Activated T-cell treated with anti-CD3 and anti-CD28 coated beads for 1 hour (primary cell): ENCODE results near the gene RAVER2.
"Not testable (repeated sequence)": the region's sequence is repeated elsewhere in the genome, so short reads cannot be mapped to it uniquely, and the experiment has no call there.

ENCODE experiments used
- DNase-seq: peaks from one replicate; pipeline ENCODE4 v3.0.0-alpha.2; 2020; ENCODE audit warnings: low read depth

RAVER2 gene

DNA sequence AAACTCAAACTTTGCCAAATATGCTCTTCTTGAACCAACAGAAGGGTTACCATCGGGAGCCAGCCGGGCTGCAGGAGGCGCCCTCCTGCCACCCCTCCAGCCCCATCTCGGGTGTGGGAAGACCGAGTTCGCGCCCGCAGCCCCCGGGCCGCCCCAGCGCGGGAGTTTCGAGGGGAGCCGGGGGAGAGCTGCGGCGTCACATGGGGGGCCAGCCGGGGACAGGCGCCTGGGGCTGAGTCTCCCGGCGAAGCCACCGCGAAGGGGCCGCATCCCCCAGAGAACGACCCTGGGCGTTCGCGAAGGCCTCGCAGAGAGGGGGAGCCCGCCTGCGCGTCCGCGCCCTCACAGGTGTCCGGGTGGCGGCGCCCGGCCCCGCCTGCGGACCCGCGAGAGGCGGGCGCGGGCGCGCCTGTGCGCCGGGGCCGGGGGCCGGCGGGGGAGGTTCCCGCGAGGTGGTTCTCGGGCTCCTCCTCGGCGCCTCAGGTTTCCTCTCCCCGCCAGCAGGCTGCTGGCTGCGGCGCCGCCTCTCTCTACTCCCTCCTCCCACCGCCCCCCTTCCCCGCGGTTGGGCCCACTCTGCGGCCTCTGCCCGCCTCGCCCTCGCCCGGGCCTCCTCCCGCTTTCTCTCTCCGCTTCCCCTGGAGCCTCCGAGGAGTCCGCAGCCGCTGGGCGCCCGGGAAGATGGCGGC, at the start of gene RAVER2:
RAVER2 (plus strand) TSS at position 584 of the 689 bp plus-strand sequence; CDS start at position 682, 98 bp downstream.
- DNase-seq: peak; percentile 29

DNA sequence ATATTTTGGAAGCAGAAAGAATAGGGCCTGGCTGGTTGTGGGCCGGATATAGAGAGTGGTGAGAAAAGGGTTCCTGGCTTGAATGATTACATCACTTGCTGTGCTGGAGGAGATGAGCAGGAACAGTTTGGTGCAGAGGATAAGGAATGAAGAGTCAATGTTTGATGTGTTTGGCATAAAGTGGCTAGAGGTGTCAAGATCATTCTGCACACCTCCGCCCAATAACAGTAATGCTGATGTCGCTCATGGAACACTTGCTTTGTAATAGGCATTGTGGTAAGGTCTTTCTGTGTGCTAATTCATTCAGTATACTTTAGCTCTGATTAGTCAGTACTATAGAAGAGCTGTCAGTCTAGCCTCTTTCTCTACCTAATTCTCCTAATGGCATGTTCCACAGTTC, 48.0 kb upstream of the RAVER2 start:
- DNase-seq: no peak

DNA sequence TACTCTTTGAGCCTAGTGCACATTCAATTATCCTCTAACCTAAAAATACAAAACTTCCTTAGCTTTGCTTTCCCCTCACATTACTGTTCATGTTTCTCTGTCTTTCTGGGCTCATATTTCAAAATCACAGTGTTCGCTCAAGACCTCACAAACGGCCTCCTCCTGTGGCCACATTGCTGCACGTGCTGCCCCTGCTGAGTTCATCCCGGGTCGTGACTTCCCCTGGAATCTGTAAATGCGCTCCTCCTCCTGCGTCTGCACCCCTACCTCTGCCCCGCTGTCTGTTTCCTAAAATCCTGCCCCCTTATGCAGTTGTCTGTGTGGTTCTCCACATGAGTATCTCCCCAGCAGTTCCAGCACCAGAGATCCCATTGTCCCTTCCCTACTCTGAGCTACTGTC, 45.5 kb upstream of the RAVER2 start:
- DNase-seq: no peak

- DNase-seq: no peak
Measured at GRCh38 chr1:64701071-64701470, 43.8 kb upstream of the RAVER2 start.

GRCh38 chr1:64701886-64702285, 43.0 kb upstream of the RAVER2 start:
- DNase-seq: no peak

DNA sequence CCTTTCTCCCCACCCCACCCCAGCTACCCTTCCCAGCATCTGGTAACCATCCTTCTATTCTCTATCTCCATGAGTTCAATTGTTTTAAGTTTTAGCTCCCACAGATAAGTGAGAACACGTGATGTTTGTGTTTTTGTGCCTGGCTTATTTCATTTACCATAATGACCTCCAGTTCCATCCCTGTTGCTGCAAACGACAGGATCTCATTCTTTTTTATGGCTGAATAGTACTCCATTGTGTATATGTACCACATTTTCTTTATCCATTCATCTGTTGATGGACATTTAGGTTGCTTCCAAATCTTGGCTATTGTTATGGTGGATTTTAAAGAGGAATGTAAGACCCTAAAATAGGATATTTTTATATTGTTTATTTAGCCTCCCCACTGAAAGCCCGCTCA, 42.2 kb upstream of the RAVER2 start:
- DNase-seq: not testable (repeated sequence)

DNA sequence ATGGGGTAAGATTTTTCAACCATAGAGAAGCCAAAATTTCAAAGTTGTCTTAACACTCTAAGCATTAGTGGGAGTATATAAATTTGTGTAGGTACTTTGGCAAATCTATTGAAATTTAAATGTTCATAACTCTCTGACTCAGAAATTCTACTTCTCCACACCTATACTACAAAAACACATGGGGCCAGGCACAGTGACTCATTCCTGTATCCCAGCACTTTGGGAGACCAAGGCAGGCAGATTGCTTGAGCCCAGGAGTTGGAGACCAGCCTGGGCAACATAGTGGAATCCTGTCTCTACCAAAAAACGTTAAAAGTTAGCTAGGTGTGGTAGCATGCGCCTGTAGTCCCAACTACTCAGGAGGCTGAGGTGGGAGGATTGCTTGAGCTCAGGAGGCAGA, 41.3 kb upstream of the RAVER2 start:
- no peak for DNase-seq

DNA sequence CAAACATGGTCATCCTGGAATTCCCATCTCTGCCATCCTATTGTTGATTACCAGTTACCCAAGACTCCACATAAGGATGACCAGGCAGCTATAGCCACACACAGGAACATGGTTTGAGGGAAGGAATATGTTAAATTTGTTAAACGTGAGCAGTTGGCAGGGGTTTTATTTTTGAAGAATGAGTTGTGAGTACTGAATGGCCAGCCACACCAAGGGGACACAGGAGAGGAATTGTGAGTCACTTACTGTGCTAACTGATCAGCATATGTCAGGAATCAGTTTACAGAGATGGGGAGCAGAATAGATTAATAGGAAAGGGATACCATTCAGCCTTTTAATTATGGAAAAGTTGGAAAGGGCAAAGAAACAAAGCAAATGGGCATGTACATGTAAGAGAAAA, 39.3 kb upstream of the RAVER2 start:
- no peak for DNase-seq

- no peak for DNase-seq
Measured at GRCh38 chr1:64711266-64711665, 33.6 kb upstream of the RAVER2 start.

GRCh38 chr1:64712049-64712448, 32.8 kb upstream of the RAVER2 start:
- DNase-seq: no peak

DNA sequence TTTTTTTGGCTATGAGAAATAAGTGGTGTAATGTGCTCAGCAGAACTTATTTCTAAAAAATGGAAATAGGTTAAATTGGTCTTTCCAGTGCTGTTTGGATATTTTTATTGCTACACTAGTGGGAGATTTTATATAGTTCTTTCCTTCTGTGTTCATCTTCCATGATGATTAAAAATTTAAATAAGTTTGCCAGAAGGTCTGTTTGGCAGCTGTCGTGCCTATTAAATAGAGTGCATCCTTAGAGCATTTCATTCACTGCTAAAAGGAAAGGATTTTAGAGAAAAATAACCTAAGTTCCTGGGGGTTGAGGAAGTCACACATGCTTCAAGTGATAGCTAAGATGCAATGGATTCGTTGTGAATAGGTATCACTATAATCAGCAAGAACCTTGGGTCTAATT, 29.7 kb upstream of the RAVER2 start:
- DNase-seq: no peak

GRCh38 chr1:64721135-64721534, 23.7 kb upstream of the RAVER2 start:
- no peak for DNase-seq

GRCh38 chr1:64721576-64722145, 23.2 kb upstream of the RAVER2 start:
- DNase-seq: no peak

DNA sequence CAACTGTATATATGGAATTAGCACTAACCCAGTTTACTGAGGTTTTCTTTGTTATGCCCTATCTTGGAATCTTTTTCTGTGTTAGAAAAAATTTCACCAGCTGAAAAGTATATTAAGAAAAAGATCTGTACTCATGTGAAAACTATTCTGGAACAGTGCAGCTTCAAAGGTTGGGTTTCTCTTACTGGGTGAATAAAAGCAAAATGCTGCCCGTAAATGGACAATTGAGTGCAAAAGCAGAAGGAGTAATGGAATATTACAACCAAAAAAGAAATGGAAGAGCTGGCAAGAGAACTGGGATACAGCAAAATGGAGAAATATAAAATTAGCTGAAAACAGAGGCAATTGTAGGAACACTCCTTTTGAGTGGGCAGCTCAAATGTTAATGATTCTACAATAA, 17.0 kb upstream of the RAVER2 start:
- no peak for DNase-seq

GRCh38 chr1:64733581-64734286, 11.1 kb upstream of the RAVER2 start:
- no peak for DNase-seq

DNA sequence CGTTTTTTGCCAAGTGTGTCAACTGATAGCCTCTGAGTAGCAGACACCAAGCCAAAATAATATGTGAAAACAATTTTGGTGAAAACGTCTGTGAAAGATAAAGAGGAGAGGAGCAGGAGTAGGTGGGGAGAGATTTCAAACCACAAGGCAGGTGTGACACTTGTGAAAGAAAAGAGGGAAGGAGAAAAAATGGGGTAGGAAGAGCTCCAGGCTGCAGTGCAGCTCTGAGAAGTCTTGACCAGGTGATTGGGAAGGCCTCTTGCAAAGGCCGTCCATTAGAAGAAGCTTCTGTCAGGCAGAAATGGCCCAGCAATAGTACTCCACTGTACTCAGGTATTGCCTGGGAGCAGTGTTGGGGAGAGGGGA, 10.6 kb upstream of the RAVER2 start:
- no peak for DNase-seq

DNA sequence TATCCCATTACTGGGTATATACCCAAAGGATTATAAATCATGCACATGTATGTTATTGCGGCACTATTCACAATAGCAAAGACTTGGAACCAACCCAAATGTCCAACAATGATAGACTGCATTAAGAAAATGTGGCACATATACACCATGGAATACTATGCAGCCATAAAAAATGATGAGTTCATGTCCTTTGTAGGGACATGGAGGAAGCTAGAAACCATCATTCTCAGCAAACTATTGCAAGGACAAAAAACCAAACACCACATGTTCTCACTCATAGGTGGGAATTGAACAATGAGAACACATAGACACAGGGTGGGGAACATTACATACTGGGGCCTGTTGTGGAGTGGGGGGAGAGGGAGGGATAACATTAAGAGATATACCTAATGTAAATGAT, 4.2 kb upstream of the RAVER2 start:
- DNase-seq: not testable (repeated sequence)

- no peak for DNase-seq
Measured at GRCh38 chr1:64743954-64744491, 852 bp upstream of the RAVER2 start.

GRCh38 chr1:64745181-64745985, 508 bp downstream of the RAVER2 start:
- DNase-seq: no peak

DNA sequence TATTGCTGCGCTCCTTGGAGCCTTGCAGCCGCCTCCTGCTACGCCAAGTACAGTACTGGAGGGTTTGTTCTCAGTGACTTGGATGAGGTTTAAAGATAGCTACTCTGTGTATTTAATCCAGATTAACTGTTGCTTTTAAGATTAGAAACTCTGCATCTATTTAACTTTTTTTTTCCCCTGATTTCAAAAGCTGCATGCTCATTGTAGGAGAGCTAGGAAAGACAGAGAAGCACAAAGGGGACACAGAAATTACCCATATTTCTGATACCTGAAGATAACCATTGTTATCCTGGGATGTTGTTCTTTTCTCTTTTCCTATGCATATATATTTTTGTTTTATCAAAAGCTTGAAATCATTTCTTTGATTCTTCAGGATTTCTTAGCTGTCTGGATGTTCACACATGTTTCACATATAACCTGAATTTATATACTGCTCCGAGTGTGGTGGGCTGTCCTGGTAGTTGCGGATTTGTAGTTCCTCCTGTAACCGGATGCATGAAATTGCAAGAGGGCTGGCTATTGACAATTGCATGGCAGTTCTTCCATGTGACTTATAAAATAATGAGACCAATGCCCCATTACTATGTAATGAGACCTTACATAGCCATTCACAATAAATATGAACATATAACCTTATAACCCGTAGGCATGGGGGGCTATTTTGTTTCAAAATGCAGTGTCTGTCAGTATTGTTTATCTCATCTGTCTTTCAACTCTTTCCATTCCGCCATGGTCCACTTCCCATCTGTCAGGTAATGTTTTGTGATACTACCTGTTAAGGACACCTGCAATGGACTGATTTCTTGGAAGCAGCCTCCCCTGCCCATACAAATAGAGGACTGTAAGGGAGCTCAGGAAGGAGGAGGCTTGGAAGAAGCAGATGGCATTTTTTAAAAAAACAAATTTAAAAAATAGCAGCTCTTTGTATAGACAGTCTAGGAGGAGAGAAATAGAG, 1.4 kb downstream of the RAVER2 start:
- DNase-seq: no peak

GRCh38 chr1:64748222-64748621, 3.3 kb downstream of the RAVER2 start:
- no peak for DNase-seq
